ENCODE data around the gene TBC1D10B.

DNA sequence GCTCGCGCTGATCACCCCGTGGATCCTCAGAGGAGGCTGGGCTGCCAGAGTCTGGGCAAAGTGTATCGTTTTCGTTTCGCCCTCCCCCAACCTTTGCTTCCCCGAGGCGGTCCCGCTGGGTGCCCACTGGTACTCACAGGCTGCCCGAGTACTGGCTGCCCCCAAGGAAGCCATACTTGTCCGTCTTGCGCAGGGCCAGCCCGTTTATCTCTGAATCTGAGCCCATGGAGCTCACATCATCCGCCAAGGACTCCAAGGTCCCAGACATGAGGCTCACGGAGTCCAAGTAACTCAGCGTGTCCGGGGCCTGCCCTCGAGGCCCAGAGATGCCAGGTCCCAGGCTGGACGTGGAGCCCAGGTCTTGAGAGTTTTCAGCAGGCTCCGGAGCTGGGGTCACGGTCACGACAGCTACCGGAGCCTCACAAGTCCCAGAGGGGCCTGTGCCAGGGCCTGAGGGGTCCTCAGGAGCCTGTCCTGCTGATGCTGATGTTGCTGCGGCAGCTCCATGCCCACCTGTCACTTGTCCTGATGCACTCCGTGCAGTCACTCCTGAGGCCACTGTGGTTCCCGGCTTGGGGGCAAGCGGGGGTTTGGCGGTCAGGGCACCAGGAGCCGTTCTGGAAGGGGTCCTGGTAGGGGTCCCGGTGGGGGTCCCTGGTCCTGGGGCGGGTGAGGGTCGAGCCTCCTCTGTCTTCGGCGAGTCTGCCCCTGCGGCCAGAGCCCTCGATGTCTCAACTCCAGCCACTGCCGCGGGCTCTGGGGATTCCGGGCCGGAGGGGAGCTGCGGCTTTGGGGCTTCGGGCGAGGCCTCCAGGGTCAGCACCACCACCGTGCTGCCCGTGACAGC lies 980 bp downstream of the TBC1D10B start:
- TF ChIP-seq EZH2 (IDR thresholded peaks at IDR 0.05; ENCODE audit: borderline replicate concordance, low read length), result no peak
- TF ChIP-seq, protein P1, sequence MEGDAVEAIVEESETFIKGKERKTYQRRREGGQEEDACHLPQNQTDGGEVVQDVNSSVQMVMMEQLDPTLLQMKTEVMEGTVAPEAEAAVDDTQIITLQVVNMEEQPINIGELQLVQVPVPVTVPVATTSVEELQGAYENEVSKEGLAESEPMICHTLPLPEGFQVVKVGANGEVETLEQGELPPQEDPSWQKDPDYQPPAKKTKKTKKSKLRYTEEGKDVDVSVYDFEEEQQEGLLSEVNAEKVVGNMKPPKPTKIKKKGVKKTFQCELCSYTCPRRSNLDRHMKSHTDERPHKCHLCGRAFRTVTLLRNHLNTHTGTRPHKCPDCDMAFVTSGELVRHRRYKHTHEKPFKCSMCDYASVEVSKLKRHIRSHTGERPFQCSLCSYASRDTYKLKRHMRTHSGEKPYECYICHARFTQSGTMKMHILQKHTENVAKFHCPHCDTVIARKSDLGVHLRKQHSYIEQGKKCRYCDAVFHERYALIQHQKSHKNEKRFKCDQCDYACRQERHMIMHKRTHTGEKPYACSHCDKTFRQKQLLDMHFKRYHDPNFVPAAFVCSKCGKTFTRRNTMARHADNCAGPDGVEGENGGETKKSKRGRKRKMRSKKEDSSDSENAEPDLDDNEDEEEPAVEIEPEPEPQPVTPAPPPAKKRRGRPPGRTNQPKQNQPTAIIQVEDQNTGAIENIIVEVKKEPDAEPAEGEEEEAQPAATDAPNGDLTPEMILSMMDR (conservative IDR thresholded peaks at IDR 0.05 in 1 of 2, IDR thresholded peaks at IDR 0.05 in 1 of 2; ENCODE audit: extremely low read depth in 1 of 2, insufficient read depth in 1 of 2, low read depth in 1 of 2, low read length in 2 of 2), result no peak
